NT2/D1 (cell line): ENCODE measurements around the gene ZNF580.

Source experiments
- SUZ12 ChIP-seq: IDR thresholded peaks from 2 replicates; pipeline ENCODE4 v1.6.1; 2011; ENCODE audit not compliant: insufficient read length, insufficient read depth; ENCODE audit errors: extremely low read depth
- ZNF274 ChIP-seq: IDR thresholded peaks from 2 replicates; pipeline ENCODE4 v1.6.1; 2011; ENCODE audit warnings: mild to moderate bottlenecking, low read depth, low read length

DNA sequence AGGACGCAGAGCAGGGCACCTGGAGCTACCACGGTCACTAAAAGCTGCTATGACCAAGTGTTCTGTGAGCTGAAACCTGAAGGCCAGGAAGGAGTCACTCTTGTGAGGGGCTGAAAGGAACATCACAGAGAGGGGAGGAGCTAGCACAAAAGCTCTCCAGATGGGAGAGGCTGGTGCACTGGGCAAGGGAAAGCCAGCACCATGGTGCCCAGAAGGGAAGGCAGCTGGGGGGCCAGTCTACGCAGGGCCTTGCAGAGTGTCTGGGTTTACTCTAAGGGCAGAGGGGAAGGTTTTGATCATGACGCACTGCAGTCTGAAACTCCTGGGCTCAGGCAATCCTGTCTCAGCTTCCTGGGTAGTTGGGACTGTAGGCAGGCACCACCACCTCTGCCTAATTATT, 4.1 kb upstream of the ZNF580 start:
- TF ChIP-seq ZNF274 (no peak), SUZ12 (no peak)
